ENCODE measurements around the gene RNF187. TPM values are rescaled to one million over a fixed set of nuclear protein-coding genes. Genes with fewer than 3 reads are reported as not detected.

The RNF187 gene
- total RNA-seq, 1 experiment from 2014 or later, result 141 TPM

- no peak for TF ChIP-seq ZBTB43 (CRISPR knock-in tag; IDR thresholded peaks at IDR 0.05)
- no peak for TF ChIP-seq SMAD4 (CRISPR knock-in tag; IDR thresholded peaks at IDR 0.05)
- TF ChIP-seq TCF7 (CRISPR knock-in tag; IDR thresholded peaks at IDR 0.05; ENCODE audit: low read depth), result no peak
- no peak for TF ChIP-seq ESRRA (CRISPR knock-in tag; IDR thresholded peaks at IDR 0.05; ENCODE audit: borderline replicate concordance)
- TF ChIP-seq FOXK1 (CRISPR knock-in tag; IDR thresholded peaks at IDR 0.05), result 0 out of 2 replicates have a peak, but pooled peaks have one; percentile 55
- TF ChIP-seq NFE2L1 (CRISPR knock-in tag; IDR thresholded peaks at IDR 0.05), result no peak
- TF ChIP-seq KAT7 (CRISPR knock-in tag; IDR thresholded peaks at IDR 0.05; ENCODE audit: borderline replicate concordance), result 0 out of 2 replicates have a peak, but pooled peaks have one; percentile 73
- no peak for TF ChIP-seq E2F5 (CRISPR knock-in tag; IDR thresholded peaks at IDR 0.05)
- no peak for TF ChIP-seq ZNF138 (CRISPR knock-in tag; conservative IDR thresholded peaks at IDR 0.05)
- no peak for TF ChIP-seq CDX4 (CRISPR knock-in tag; IDR thresholded peaks at IDR 0.05; ENCODE audit: borderline replicate concordance)
- TF ChIP-seq FOXP1 (CRISPR knock-in tag; IDR thresholded peaks at IDR 0.05; ENCODE audit: borderline replicate concordance), result peak; percentile 73; the same call in 1 of the 2 replicates
- no peak for TF ChIP-seq RELA (CRISPR knock-in tag; IDR thresholded peaks at IDR 0.05; ENCODE audit: borderline replicate concordance)
- TF ChIP-seq EMX1 (CRISPR knock-in tag; IDR thresholded peaks at IDR 0.05), result peak; percentile 22; the same call in 1 of the 2 replicates
- TF ChIP-seq PRDM15 (CRISPR knock-in tag; IDR thresholded peaks at IDR 0.05), result no peak
- no peak for TF ChIP-seq NR1H2 (CRISPR knock-in tag; IDR thresholded peaks at IDR 0.05)
- no peak for TF ChIP-seq AR (CRISPR knock-in tag; IDR thresholded peaks at IDR 0.05)
- no peak for TF ChIP-seq FOXP4 (CRISPR knock-in tag; IDR thresholded peaks at IDR 0.05)
- TF ChIP-seq USF1 (CRISPR knock-in tag; IDR thresholded peaks at IDR 0.05), result peak; percentile 15; the same call in 1 of the 2 replicates
- no peak for TF ChIP-seq ZNF671 (CRISPR knock-in tag; IDR thresholded peaks at IDR 0.05)
- TF ChIP-seq CREM (CRISPR knock-in tag; IDR thresholded peaks at IDR 0.05), result no peak
- TF ChIP-seq GABPB1 (CRISPR knock-in tag; IDR thresholded peaks at IDR 0.05), result no peak
- TF ChIP-seq ATF6 (CRISPR knock-in tag; IDR thresholded peaks at IDR 0.05), result no peak
- TF ChIP-seq NR2C2 (CRISPR knock-in tag; IDR thresholded peaks at IDR 0.05), result no peak
These were observed 27.8 kb upstream of the RNF187 start (continued) for GRCh38 chr1:228459091-228459993.

Data from WTC11 (cell line).